Motor neuron (in vitro differentiated cells): ENCODE results near the gene SOD1. TPM values are rescaled to one million over a fixed set of nuclear protein-coding genes. Genes with fewer than 3 reads are reported as not detected.

ENCODE experiments used
- ATAC-seq, 8 experiments: fragments of 200-7000 bp; cut with Tn5 transposase; replicated peaks in 6 of 8; 2 replicates each; pipeline ENCODE4 v1.8.0; 2021; ENCODE audit warnings: mild to moderate bottlenecking in 8 of 8, moderate library complexity in 8 of 8
- H3K27ac ChIP-seq, 2 donors: fragments of 250-450 bp; sonication (Bioruptor Pico); 2 replicates each; pipeline ENCODE4 v1.9.0; 2021; ENCODE audit warnings: antibody characterized with exemption in 2 of 2, mild to moderate bottlenecking in 2 of 2, moderate library complexity in 1 of 2
- H3K4me1 ChIP-seq, 2 donors: fragments of 250-450 bp; sonication (Bioruptor Pico); replicated peaks in 1 of 2; 2 replicates each; pipeline ENCODE4 v1.6.1; 2021; ENCODE audit warnings: antibody characterized with exemption in 2 of 2, mild to moderate bottlenecking in 2 of 2, moderate library complexity in 1 of 2
- H3K4me3 ChIP-seq, 5 donors: fragments of 250-450 bp; sonication (Bioruptor Pico); 2 replicates each; pipeline ENCODE4 v1.9.0; 2021; ENCODE audit warnings: antibody characterized with exemption in 5 of 5, mild to moderate bottlenecking in 5 of 5, moderate library complexity in 4 of 5
- WGBS, 10 experiments: fragments of 450-650 bp; shearing (Covaris generic); methylation state at CpG; one replicate each; pipeline ENCODE4 v1.0.0; 2022; 5-methylcytosine and 5-hydroxymethylcytosine counted together
- in situ Hi-C, 9 experiments: fragments of 400-800 bp; cut with MboI; loops; one replicate each; pipeline ENCODE4 v1.15.0; 2021; ENCODE audit warnings: low sequenced_read_pairs in 9 of 9, low pct_unique_long_range_greater_than_20kb in 2 of 9; ENCODE audit not compliant: unreplicated experiment in 9 of 9
- total RNA-seq, 8 experiments: library from RNA; unstranded; fragments of 300-600 nt; gene quantifications; 2 replicates each; pipeline versions ENCODE4 v1.2.3 to v1.2.4, GENCODE V29; 2022

Gene SOD1
- 100 to 1,000 TPM; 169 to 342 (median 219) TPM for total RNA-seq

DNA sequence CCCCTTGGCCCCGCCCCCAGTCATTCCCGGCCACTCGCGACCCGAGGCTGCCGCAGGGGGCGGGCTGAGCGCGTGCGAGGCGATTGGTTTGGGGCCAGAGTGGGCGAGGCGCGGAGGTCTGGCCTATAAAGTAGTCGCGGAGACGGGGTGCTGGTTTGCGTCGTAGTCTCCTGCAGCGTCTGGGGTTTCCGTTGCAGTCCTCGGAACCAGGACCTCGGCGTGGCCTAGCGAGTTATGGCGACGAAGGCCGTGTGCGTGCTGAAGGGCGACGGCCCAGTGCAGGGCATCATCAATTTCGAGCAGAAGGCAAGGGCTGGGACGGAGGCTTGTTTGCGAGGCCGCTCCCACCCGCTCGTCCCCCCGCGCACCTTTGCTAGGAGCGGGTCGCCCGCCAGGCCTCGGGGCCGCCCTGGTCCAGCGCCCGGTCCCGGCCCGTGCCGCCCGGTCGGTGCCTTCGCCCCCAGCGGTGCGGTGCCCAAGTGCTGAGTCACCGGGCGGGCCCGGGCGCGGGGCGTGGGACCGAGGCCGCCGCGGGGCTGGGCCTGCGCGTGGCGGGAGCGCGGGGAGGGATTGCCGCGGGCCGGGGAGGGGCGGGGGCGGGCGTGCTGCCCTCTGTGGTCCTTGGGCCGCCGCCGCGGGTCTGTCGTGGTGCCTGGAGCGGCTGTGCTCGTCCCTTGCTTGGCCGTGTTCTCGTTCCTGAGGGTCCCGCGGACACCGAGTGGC is at the start of gene SOD1:
TSS of gene SOD1 (plus strand) at position 158 of the 723 bp plus-strand sequence. CDS start at position 235, 77 bp downstream.
- Histone ChIP-seq H3K27ac (peak within 1 kb of the TSS; percentile 66 to 89), H3K4me3 (peak within 1 kb of the TSS; percentile 60 to 83 (median 68)), H3K4me1 (peaks cover 5 to 8% of the 10 kb centered on the region in 2 donors)
- ATAC-seq, result peak; percentile 84 to 98 (median 96)
- 0 to 4% (median 2%) methylated on average over 5 to 7 of the region's 87 CpGs; no CpG with 5 or more reads in 7 of the 10 experiments for WGBS, 10 experiments
- in situ Hi-C loops, result no loop called here

GRCh38 chr21:31611445-31611844 is 48.0 kb upstream of the SOD1 start:
- no peak overlapping the region for H3K4me3 ChIP-seq
- no peak overlapping the region for H3K27ac ChIP-seq
- WGBS, 10 experiments, result 66 to 95% (median 92%) methylated on average over 2 to 7 of the region's 7 CpGs; no CpG with 5 or more reads in 3 of the 10 experiments
- no peak for ATAC-seq
- in situ Hi-C loops, result loop anchor here in 2 of 9 experiments (25.0 kb wide), 2 partner anchors 424 to 499 kb away; no protein-coding TSS in a partner anchor
- peaks cover 0 to 9% of the 10 kb centered on the region in 2 donors for H3K4me1 ChIP-seq

DNA sequence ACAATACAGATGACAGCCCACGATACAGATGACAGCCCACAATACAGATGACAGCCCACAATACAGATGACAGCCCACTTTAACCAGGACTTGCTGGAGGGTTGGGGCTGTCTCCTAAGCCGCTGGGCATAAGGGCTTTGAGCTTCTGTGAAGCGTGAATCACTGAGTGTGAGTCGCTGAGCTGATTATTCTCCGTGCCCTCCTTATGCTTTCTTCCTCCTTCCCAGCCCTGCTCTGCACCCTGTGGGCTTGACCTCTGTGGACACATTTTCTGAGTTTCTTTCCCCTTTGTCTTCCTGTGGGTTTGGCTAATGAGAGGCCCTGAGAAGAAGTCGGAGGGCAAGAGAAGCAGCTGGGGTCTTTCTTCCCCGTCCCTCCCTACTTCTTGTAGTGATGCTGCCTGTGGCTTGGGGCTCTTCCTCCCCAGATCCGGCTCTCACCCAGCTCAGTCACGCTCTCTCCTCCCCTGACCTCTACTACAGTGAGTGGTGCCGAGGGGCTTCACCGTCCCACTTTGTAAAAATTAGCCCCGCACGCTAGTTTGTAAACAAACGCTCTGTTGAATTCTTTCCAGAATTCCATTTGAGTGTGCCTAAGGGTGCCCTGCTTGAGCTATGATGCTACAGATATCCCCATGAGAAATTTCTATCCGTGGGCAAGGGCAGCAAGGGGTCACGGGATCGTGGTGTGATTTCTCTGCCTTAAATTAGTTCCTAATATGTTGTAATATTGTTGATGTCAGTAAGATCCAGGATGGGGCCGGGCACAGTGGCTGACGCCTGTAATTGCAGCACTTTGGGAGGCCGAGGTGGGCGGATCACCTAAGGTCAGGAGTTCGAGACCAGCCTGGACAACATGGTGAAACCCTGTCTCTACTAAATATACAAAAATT is 46.4 kb upstream of the SOD1 start:
- WGBS, 10 experiments, result 19 to 87% (median 61%) methylated on average over 2 to 16 of the region's 22 CpGs; no CpG with 5 or more reads in 1 of the 10 experiments
- Histone ChIP-seq H3K27ac (peak overlapping the region in 1 of 2 donors; percentile 41), H3K4me3 (no peak overlapping the region), H3K4me1 (peaks cover 0 to 9% of the 10 kb centered on the region in 2 donors)
- peak; percentile 12 to 77 (median 54) for ATAC-seq
- in situ Hi-C loops, result loop anchor here in 2 of 9 experiments (25.0 kb wide), 2 partner anchors 426 to 501 kb away; no protein-coding TSS in a partner anchor

- in situ Hi-C loops, result loop anchor here in 2 of 9 experiments (25.0 kb wide), 2 partner anchors 427 to 502 kb away; no protein-coding TSS in a partner anchor
- H3K27ac ChIP-seq, result no peak overlapping the region
- 0 to 17% methylated on average over 1 of the region's 1 CpG; no CpG with 5 or more reads in 8 of the 10 experiments for WGBS, 10 experiments
- no peak for ATAC-seq
- no peak overlapping the region for H3K4me3 ChIP-seq
- peaks cover 0 to 9% of the 10 kb centered on the region in 2 donors for H3K4me1 ChIP-seq
Observed at GRCh38 chr21:31614705-31615104, 44.8 kb upstream of the SOD1 start.

DNA sequence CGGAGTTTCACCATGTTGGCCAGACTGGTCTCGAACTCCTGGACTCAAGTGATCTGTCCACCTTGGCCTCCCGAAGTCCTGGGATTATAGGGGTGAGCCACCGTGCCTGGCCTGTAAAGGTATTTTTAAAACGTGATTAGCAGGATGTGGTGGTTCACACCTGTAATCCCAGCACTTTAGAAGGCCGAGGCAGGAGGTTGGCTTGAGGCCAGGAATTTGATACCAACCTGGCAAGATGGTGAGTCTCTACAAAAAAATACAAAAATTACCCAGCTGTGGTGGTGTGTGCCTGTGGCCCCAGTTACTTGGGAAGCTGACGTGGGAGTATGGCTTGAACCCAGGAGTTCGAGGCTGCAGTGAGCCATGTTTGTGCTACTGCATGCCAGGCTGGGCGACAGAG is 43.3 kb upstream of the SOD1 start:
- no peak overlapping the region for H3K27ac ChIP-seq
- H3K4me3 ChIP-seq, result no peak overlapping the region
- in situ Hi-C loops, result loop anchor here in 2 of 9 experiments (25.0 kb wide), 2 partner anchors 429 to 504 kb away; no protein-coding TSS in a partner anchor
- 0 to 100% (median 85%) methylated on average over 1 to 9 of the region's 9 CpGs; no CpG with 5 or more reads in 2 of the 10 experiments for WGBS, 10 experiments
- H3K4me1 ChIP-seq, result peaks cover 0 to 9% of the 10 kb centered on the region in 2 donors
- ATAC-seq, result no peak

DNA sequence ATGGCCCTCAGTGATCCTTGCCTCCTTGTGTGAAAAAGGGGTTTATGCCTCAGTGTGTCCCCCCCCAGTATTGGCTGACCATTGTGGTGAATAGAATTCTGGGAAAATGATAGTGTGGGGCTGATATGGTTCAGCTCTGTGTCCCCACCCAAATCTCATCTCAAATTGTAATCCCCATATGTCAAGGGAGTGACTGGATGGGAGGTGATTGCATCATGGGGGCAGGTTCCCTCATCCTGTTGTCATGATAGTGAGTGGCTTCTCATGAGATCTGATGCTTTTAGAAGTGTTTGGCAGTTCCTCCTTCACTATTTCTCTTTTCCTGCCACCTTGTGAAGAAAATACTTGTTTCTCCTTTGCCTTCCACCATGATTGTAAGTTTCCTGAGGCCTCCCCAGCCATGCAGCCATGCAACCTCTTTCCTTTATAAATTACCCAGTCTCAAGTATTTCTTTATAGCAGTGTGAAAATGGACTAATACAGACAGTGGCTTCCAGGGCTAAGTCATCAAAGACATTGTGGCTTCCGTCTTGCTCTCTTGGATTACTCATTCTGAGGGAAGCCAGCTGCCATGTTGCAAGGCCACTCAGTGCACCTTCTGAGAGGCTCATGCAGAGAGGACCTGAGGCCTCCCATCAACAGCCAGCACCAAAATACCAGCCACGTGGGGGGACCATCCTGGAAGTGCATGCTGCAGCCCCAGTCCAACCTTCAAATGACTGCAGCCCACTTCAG is 40.6 kb upstream of the SOD1 start:
- no peaks in the 10 kb centered on the region for H3K4me1 ChIP-seq
- WGBS, 10 experiments, result 0 to 100% (median 80%) methylated on average over 1 of the region's 2 CpGs; no CpG with 5 or more reads in 4 of the 10 experiments
- no peak overlapping the region for H3K27ac ChIP-seq
- H3K4me3 ChIP-seq, result no peak overlapping the region
- no peak for ATAC-seq
- in situ Hi-C loops, result loop anchor here in 2 of 9 experiments (25.0 kb wide), 2 partner anchors 432 to 507 kb away; no protein-coding TSS in a partner anchor

DNA sequence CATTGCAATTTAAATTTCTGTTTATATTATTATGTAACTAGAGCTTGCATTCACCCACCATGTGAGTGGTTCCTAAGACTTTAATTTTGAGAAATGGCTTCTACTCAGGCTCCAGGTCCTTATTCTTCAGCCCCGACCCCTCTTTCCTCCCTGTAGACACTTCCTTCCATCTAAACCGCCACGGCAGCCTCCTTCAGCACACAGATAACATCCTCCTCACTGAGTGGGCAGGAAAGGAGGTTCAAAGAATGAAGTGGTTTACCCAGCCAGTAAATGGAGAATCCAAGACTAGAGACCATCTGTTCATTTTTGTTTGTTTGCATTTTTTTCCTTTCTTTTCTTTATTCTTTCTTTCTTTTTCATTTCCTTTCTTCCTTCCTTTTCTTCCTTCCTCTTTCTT is 37.1 kb upstream of the SOD1 start:
- in situ Hi-C loops, result loop anchor here in 2 of 9 experiments (25.0 kb wide), 2 partner anchors 435 to 510 kb away; no protein-coding TSS in a partner anchor
- Histone ChIP-seq H3K4me1 (no peaks in the 10 kb centered on the region), H3K4me3 (no peak overlapping the region), H3K27ac (no peak overlapping the region)
- no peak for ATAC-seq
- 36 to 98% (median 69%) methylated on average over 2 to 3 of the region's 3 CpGs; no CpG with 5 or more reads in 1 of the 10 experiments for WGBS, 10 experiments

DNA sequence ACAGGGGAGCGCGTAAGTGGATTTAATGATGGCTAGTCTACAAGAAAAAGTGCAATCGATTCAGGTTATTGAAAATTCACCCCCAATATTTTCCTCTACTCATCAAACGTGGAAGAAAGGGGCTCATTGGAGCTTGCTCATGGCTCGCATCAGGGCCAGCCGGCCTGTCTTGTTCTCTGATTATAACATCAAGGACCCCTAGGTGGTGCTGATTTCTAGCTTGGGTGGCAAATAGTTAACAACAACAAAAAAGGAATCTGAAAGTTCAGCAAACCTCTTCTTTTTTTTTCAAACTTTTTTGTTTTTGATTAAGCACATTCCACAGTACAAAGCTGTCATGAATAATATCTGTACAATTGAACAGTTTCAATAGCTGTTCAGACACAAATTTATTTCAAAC is 35.8 kb upstream of the SOD1 start:
- H3K4me1 ChIP-seq, result no peaks in the 10 kb centered on the region
- H3K27ac ChIP-seq, result no peak overlapping the region
- H3K4me3 ChIP-seq, result no peak overlapping the region
- ATAC-seq, result no peak
- 14 to 100% (median 62%) methylated on average over 1 to 6 of the region's 6 CpGs for WGBS, 10 experiments
- in situ Hi-C loops, result loop anchor here in 2 of 9 experiments (25.0 kb wide), 2 partner anchors 436 to 511 kb away; no protein-coding TSS in a partner anchor

DNA sequence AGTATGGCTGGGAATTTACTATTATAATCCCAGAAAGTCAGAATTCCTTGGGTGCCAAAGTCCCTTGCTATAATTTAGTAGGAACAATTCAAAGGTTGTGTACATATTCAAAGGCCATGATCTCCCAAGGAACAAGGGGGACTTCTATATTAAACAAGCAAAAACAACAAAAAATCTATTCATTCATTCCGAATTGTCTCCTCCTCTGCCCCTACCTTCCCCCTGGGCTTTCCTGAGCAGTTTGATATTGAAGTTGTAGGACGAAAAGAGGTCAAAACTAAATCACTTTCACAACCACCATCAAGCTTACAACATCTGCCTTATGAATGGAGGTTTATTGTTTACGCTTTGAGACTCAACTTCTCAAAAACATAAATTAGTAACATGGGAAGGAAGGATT is 35.3 kb upstream of the SOD1 start:
- no peaks in the 10 kb centered on the region for H3K4me1 ChIP-seq

DNA sequence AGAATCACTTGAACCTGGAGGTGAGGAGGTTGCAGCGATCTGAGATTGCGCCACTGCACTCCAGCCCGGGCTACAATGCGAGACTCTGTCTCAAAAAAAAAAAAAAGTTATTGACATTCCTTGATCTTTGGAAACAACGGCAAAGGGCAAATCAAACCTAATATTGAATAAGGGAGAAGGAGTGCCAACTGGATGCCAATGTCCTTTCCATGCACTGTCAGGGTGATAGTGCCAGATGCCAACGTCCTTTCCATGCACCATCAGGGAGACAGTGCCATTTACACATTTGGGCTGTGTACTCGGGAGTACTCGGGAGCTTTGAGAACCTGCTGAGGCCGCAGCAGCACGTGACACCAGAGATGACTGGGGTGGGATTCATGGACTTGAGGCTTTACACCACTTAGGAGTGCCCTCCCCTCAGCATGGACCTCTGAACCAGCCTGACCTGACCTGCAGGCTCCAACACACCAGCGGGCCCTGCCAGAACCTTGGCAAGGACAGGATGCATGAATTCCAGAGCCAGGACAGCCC is 34.5 kb upstream of the SOD1 start:
- 33 to 100% (median 94%) methylated on average over 1 to 9 of the region's 11 CpGs; no CpG with 5 or more reads in 1 of the 10 experiments for WGBS, 10 experiments

More for the DNA sequence above, 35.3 kb upstream of the SOD1 start:
- in situ Hi-C loops, result loop anchor here in 2 of 9 experiments (25.0 kb wide), 2 partner anchors 437 to 512 kb away; no protein-coding TSS in a partner anchor
- Histone ChIP-seq H3K27ac (no peak overlapping the region), H3K4me3 (no peak overlapping the region)
- WGBS, 10 experiments, result 40 to 100% (median 79%) methylated on average over 1 to 3 of the region's 3 CpGs; no CpG with 5 or more reads in 3 of the 10 experiments
- no peak for ATAC-seq

GRCh38 chr21:31629972-31630711 is 29.4 kb upstream of the SOD1 start:
- WGBS, 10 experiments, result 0 to 100% (median 84%) methylated on average over 1 to 8 of the region's 8 CpGs
- peak in 5 of 8 experiments; percentile 61 to 97 (median 92) for ATAC-seq
- Histone ChIP-seq H3K27ac (no peak overlapping the region), H3K4me3 (no peak overlapping the region), H3K4me1 (no peaks in the 10 kb centered on the region)
- in situ Hi-C loops, result no loop called here

More for the DNA sequence above, 34.5 kb upstream of the SOD1 start:
- no peak overlapping the region for H3K27ac ChIP-seq
- no peak overlapping the region for H3K4me3 ChIP-seq
- in situ Hi-C loops, result loop anchor here in 2 of 9 experiments (25.0 kb wide), 2 partner anchors 438 to 513 kb away; no protein-coding TSS in a partner anchor
- no peaks in the 10 kb centered on the region for H3K4me1 ChIP-seq
- no peak for ATAC-seq
